Astrocyte of the spinal cord (primary cell): ENCODE data around the gene SRCIN1.

Source experiments
- DNase-seq: peaks from one replicate; pipeline ENCODE4 v3.0.0; 2011; ENCODE audit warnings: low read depth, low spot score
- H3K4me3 ChIP-seq: 2 replicates; pipeline ENCODE4 v1.5.1; 2011; ENCODE audit warnings: low read depth, mild to moderate bottlenecking, low read length, moderate library complexity
- in situ Hi-C: cut with HindIII; loops from 2 replicates; pipeline ENCODE4 v1.10.0; 2017; ENCODE audit warnings: low sequenced_read_pairs
- TF ChIP-seq, protein P1 (sequence below): IDR thresholded peaks from 2 replicates; pipeline ENCODE4 v1.5.1; 2012; ENCODE audit warnings: low read depth, mild to moderate bottlenecking, low read length, inconsistent platforms

SRCIN1 gene

DNA sequence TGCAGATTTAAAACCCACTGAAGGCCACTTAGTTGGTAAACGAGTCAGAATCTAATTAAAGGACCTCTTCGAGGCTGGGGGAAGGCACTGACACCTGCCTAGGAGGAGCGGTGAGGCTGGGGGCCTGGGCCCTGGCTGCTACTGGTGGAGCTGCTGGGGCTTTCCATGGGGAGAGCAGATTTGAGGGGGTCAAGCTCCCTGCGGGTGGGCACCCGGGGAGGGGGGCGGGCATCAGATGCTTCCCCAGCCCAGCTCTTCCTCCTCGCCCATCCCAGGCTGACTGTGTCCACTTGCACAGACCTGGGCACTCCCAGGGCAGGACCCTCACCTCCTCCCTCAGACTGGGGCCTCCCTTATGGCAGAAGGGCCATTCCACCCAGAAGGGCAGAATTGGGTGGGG, 19.0 kb downstream of the SRCIN1 start:
- H3K4me3 ChIP-seq = no peak overlapping the region
- no peak for DNase-seq
- TF ChIP-seq, protein P1, sequence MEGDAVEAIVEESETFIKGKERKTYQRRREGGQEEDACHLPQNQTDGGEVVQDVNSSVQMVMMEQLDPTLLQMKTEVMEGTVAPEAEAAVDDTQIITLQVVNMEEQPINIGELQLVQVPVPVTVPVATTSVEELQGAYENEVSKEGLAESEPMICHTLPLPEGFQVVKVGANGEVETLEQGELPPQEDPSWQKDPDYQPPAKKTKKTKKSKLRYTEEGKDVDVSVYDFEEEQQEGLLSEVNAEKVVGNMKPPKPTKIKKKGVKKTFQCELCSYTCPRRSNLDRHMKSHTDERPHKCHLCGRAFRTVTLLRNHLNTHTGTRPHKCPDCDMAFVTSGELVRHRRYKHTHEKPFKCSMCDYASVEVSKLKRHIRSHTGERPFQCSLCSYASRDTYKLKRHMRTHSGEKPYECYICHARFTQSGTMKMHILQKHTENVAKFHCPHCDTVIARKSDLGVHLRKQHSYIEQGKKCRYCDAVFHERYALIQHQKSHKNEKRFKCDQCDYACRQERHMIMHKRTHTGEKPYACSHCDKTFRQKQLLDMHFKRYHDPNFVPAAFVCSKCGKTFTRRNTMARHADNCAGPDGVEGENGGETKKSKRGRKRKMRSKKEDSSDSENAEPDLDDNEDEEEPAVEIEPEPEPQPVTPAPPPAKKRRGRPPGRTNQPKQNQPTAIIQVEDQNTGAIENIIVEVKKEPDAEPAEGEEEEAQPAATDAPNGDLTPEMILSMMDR = no peak
- in situ Hi-C loops = no loop called here

DNA sequence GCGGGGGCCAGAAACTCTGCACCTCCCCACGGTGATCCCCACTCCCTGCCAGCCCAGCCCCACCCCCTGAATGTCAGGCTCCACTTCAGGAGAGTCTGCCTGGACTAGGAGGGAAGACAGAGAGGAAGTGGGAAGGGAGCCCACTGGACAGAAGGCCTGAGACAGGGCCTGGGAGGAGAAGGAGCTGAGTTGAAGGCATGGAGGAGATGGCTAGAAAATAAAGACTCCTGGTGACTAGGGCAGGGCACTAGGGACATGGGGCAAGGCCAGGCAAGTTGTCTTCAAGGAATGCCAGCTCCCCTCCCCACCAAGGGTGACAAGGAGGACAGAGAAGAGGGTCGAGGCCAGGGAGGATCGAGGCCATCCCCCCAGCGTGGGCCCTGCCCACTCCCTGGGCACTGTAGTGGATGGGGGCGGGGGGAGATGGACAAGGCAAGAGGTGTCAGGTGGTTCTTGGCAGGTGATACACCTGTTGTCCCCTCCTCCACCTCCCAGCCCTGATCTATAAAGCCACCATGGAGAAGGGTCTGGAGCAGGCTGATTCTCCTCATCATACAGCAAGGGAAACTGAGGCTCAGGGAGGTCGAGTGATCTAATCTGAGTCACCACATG, 19.7 kb downstream of the SRCIN1 start:
- TF ChIP-seq, protein P1 = no peak
- in situ Hi-C loops = no loop called here
- DNase-seq = no peak
- no peak overlapping the region for H3K4me3 ChIP-seq

DNA sequence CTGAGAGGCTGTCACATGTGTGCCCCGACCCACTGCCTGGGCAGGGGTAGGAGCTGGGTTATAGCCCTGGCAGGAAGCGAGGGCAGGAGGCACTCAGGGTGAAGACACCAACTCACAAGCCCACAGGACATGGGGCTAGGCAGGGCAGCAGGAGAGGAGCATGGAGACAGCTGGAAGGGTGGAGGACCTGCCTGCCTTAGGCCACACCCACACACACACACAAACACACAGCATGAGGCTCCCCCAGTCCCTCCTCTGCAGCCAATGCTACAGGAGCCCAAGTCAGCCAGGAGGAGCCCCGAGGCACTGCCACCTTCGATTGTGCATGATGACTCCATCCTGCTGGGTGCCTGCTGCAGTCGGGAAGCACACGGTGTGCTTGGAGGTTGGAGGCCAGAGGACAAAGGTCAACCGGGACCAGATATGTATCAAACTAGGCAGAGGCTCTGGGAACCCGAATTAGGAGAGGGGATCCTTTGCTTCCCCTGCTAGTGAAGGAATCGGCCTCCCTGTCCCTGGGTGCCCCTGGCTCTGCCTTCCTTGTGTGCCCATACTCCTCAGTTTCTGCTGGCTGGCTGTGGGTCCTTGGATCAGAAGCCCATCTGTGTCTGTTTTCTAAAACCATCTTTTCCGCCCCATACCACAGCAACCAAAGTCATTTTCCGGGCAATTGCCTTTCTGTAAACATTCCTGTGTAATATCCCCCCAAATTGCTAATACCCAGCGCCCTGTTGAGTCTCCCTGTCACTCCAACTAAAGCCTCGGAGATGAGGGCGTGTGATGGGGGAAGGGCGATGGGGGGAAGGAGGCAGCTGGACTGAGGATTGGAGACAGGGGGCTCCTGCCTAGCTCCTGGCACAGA, 20.5 kb downstream of the SRCIN1 start:
- in situ Hi-C loops = no loop called here
- TF ChIP-seq, protein P1 = no peak
- H3K4me3 ChIP-seq = no peak overlapping the region
- no peak for DNase-seq

DNA sequence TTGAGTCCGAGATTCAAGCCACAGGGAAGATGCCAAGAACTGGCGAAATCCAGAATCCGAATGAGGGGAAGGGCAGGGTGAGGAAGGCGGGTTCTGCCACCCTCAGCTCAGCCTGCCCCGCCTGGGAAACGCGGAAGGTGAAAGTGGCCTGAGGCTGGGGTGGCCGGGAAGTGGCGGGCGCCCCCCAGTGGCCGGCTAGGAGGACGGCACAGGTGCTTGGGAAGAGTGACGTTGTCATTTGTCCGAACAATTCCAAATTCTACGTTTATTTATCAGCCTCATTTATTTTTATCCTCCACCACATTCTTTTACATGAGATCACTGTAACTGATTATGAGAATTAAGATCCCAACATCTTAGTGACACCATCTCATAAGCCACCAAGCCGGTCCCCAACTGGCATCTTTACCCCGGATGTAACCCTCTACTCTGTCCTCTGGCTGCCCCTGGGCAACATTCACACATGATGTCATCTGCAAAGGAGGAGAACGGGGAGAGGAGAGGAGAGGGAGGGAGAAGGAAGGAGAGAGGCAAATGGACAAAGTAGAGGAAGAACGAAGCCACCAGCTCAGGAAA, 21.3 kb downstream of the SRCIN1 start:
- no peak overlapping the region for H3K4me3 ChIP-seq
- in situ Hi-C loops = no loop called here
- DNase-seq = peak; percentile 24
- TF ChIP-seq, protein P1 = peak; percentile 92

DNA sequence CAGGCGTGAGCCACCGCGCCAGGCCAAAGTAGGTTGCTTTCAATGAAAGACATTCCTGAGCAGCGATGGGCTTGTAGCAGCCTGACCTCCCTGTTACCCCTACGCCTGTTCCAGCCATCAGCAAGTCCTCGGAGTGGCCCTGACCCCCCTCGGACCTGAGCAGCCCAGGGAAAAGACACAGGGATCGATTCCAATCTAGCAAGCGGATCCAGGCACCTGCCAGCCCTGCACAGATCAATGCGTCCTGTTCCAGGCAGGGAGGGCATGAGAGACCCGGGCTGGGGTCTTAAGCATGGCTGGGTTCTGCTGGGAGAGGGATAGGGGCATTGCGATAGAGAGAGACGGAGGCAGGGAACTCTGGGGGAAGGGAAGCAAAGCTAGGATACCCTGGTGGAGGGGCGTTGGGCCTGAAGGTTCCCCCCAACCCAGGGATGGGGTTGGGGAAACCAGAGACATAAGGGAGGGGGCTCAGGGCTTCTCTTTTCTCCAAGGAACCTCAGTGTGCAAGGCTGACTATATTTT, 21.9 kb downstream of the SRCIN1 start:
- no peak for DNase-seq
- in situ Hi-C loops = no loop called here
- no peak overlapping the region for H3K4me3 ChIP-seq
- TF ChIP-seq, protein P1 = no peak

DNA sequence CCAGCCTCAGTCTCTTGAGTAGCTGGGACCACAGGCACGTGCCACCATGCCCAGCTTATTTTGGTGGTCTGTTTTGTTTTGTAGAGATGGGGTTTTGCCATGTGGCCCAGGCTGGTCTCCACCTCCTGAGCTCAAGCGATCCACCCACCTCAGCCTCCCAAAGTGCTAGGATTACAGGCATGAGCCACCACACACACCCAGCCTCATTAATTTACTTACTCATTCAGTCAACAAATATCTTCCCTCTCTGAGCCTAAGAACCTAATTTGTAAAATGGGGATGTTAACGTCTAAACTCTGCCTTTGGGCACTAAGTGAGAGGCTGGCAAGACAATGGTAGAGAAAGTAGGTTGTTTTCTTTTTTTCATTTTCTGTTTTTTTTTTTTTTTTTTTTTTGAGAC, 22.6 kb downstream of the SRCIN1 start:
- H3K4me3 ChIP-seq = no peak overlapping the region
- TF ChIP-seq, protein P1 = no peak
- in situ Hi-C loops = no loop called here
- no peak for DNase-seq
